Measurements from ENCODE around the gene BATF.

DNA sequence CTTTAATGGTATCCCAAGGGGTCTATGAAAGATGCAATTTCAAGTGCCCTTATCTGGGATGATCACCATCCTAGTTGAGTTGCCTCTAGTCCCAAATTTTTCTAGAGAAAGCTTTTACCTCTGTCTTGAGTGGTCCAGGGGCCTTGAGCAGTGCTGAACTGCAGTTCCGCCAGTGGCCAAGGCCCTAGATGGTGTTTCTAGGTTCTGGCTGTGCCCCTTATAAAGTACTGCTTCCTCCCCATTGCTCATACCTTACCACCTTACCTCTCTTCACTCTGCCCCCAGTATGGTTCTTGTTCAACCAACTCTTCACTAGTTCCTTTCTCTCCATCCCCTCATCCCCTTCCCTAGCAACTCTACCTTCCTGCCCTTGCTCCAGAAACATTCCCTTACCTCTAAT, 3.7 kb downstream of the BATF start:
- TF ChIP-seq POLR2A (IDR thresholded peaks at IDR 0.05; ENCODE audit: low read depth, low read length) = no peak
- no peak for TF ChIP-seq POLR2AphosphoS5 (IDR thresholded peaks at IDR 0.05; ENCODE audit: low read depth, low read length)
